ENCODE data around the gene ETS1. TPM values are rescaled to one million over a fixed set of nuclear protein-coding genes. Genes with fewer than 3 reads are reported as not detected.

The ETS1 gene
- polyA plus RNA-seq, 2 of the 4 experiments (the other 2 are of a cell fraction): 14.5 to 18.8 TPM

DNA sequence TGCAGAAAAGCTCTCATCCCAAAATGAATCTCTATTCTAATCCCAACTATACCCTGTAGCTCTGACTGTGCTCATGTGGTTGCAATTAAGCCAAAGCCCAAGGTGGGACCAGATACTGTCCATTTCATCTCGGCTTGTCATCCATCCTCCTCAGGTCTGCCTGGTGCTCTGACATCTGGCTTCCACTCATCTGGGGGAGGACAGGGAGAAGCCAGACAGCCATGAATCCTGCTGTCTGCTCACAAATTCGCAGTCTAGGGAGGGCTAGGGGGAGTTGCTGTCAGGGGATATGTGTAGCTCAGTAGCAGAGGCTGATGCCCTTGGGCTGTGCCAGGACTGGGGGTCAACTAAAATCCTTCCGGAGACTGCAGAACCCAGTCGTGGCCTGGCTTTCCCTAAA, 167.1 kb downstream of the ETS1 start:
- ChIA-PET POLR2A (no interaction called here), CTCF (no interaction called here)
- ATAC-seq (no peak), FAIRE-seq (no peak), DNase-seq (ENCODE audit: low read depth in 1 of 2, low spot score in 1 of 2) (no peak)
- TF ChIP-seq POLR2A (IDR thresholded peaks at IDR 0.05; ENCODE audit: low read length): no peak
- H3K4me3 ChIP-seq: no peak overlapping the region
- H3K4me2 ChIP-seq: no peak overlapping the region
- 62% methylated on average over 4 of the region's 4 CpGs for WGBS (ENCODE audit: missing lambda C conversion rate)
- H3K9me3 ChIP-seq: no peaks in the 10 kb centered on the region
- no peak overlapping the region for H3K27ac ChIP-seq
- H3K4me1 ChIP-seq: no peaks in the 10 kb centered on the region

DNA sequence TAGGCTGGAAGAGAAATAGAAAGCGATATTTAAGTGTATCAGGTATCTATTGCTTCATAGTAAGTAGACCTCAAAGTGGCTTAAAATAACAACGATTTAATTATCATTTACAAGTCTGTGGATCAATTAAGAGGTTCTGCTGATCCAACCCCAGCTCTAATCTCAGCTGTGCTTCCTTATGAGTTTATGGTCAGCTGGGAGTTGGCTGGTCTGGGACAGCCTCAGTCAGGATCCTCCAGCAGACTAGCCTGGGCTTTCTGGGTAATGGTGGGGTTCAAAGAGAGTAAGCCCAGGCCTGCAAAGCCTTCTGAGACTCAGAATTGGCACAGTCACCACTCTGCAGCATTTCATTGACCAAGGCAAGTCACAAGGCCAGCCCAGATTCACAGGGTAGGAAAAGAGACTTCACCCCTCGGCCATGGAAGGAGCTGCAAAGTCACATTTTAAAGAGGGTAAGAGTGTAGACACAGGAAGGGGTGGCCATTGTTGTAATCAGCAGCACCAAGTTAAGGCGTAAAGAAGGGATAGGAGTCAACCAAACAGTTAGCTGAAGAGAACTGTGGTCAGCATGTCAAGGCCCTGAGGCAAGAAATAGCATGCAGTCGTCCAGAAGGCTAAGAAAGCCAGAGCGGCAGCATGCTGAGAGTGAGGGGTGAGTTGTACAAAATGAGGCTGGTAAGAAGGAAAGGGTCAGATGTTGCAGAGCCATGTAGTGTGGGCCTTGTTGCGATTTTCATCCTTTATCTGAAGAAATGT, 168.2 kb downstream of the ETS1 start:
- FAIRE-seq: no peak
- POLR2A ChIA-PET: no interaction called here
- 67% methylated on average over 7 of the region's 7 CpGs for whole genome bisulfite sequencing (ENCODE audit: missing lambda C conversion rate)

DNA sequence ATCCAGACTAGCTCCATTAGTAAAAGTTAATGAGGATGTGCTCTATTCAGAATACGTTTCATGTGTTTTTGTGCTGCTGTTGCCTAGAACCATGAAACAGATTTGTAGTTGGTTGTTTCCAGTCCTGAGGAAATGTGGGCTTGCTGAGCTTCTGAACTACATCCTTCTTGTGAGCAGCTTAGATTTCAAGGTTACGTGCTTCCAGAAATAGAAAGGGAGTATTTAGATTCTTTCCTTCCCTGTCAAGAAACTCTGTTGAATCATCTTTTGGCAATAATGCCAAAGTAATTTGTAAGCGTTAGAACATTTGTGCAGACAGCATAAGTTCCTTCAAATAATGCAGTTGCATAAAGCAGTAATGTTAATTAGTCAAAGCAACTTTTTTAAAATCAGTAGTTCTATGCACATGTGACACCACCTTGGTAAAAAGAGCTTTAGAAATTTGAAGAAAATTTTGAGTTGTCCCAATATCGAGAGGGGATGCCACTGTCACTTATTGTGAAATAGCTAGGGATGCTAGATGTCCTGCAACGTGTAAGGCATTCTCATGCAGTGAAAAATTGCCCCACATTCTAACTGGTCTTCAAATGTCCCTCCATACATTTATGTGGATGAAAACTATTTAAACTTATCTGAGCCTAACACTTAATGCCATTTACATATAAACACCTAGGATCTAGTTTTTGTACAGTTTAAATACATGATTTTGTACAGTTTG, 169.6 kb downstream of the ETS1 start:
- Histone ChIP-seq H3K4me2 (no peak overlapping the region), H3K27ac (no peak overlapping the region), H3K4me3 (no peak overlapping the region), H3K9me3 (no peaks in the 10 kb centered on the region), H3K4me1 (peaks cover 12% of the 10 kb centered on the region)
- FAIRE-seq (no peak), DNase-seq (ENCODE audit: low read depth in 1 of 2, low spot score in 1 of 2) (no peak), ATAC-seq (no peak)
- POLR2A ChIA-PET: no interaction called here
- CTCF ChIA-PET: interaction anchor here (0.7 to 2.0 kb wide), 4 partner anchors 9 to 116 kb away, joined by 3 to 6 read pairs (median 4); no protein-coding TSS in a partner anchor
- 61% methylated on average over 5 of the region's 5 CpGs for WGBS (ENCODE audit: missing lambda C conversion rate)
- TF ChIP-seq RFX5 (IDR thresholded peaks at IDR 0.05) (no peak), KDM1A (IDR thresholded peaks at IDR 0.05; ENCODE audit: low read depth) (no peak), POLR2A (IDR thresholded peaks at IDR 0.05; ENCODE audit: low read length) (no peak), RNF2 (IDR thresholded peaks at IDR 0.05; ENCODE audit: borderline replicate concordance, low read depth) (no peak), SMC3 (IDR thresholded peaks at IDR 0.05) (no peak), EP300 (IDR thresholded peaks at IDR 0.05) (no peak), FOSL2 (IDR thresholded peaks at IDR 0.05) (no peak), FOSL2 (CRISPR knock-in tag; IDR thresholded peaks at IDR 0.05) (no peak), RAD21 (conservative IDR thresholded peaks at IDR 0.05 in 1 of 2, IDR thresholded peaks at IDR 0.05 in 1 of 2) (no peak), CHD2 (IDR thresholded peaks at IDR 0.05; ENCODE audit: low read length, partially characterized antibody) (no peak), ESRRA (IDR thresholded peaks at IDR 0.05; ENCODE audit: borderline replicate concordance, low read length) (no peak)
- TF ChIP-seq, protein P1, sequence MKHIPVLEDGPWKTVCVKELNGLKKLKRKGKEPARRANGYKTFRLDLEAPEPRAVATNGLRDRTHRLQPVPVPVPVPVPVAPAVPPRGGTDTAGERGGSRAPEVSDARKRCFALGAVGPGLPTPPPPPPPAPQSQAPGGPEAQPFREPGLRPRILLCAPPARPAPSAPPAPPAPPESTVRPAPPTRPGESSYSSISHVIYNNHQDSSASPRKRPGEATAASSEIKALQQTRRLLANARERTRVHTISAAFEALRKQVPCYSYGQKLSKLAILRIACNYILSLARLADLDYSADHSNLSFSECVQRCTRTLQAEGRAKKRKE (CRISPR knock-in tag; IDR thresholded peaks at IDR 0.05; ENCODE audit: low read depth): no peak
- TF ChIP-seq, protein P2, sequence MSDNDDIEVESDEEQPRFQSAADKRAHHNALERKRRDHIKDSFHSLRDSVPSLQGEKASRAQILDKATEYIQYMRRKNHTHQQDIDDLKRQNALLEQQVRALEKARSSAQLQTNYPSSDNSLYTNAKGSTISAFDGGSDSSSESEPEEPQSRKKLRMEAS (IDR thresholded peaks at IDR 0.05): no peak
- TF ChIP-seq, protein P3, sequence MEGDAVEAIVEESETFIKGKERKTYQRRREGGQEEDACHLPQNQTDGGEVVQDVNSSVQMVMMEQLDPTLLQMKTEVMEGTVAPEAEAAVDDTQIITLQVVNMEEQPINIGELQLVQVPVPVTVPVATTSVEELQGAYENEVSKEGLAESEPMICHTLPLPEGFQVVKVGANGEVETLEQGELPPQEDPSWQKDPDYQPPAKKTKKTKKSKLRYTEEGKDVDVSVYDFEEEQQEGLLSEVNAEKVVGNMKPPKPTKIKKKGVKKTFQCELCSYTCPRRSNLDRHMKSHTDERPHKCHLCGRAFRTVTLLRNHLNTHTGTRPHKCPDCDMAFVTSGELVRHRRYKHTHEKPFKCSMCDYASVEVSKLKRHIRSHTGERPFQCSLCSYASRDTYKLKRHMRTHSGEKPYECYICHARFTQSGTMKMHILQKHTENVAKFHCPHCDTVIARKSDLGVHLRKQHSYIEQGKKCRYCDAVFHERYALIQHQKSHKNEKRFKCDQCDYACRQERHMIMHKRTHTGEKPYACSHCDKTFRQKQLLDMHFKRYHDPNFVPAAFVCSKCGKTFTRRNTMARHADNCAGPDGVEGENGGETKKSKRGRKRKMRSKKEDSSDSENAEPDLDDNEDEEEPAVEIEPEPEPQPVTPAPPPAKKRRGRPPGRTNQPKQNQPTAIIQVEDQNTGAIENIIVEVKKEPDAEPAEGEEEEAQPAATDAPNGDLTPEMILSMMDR (IDR thresholded peaks at IDR 0.05): no peak

More for the DNA sequence above, 168.2 kb downstream of the ETS1 start:
- no peaks in the 10 kb centered on the region for H3K9me3 ChIP-seq
- TF ChIP-seq ZC3H11A (IDR thresholded peaks at IDR 0.05) (no peak), RARB (CRISPR knock-in tag; IDR thresholded peaks at IDR 0.05) (no peak), JUNB (IDR thresholded peaks at IDR 0.05) (no peak), SMC3 (IDR thresholded peaks at IDR 0.05) (no peak), EHF (CRISPR knock-in tag; IDR thresholded peaks at IDR 0.05) (no peak), POLR2AphosphoS2 (conservative IDR thresholded peaks at IDR 0.05; ENCODE audit: low read length) (no peak), EHMT2 (IDR thresholded peaks at IDR 0.05; ENCODE audit: low read depth) (no peak), CHD2 (IDR thresholded peaks at IDR 0.05; ENCODE audit: low read length, partially characterized antibody) (no peak), GATA3 (IDR thresholded peaks at IDR 0.05; ENCODE audit: borderline replicate concordance) (no peak), MAFK (IDR thresholded peaks at IDR 0.05; ENCODE audit: partially characterized antibody) (no peak), ESRRA (IDR thresholded peaks at IDR 0.05; ENCODE audit: borderline replicate concordance, low read length) (no peak), HOXB5 (CRISPR knock-in tag; IDR thresholded peaks at IDR 0.05) (no peak)
- TF ChIP-seq, protein P4, sequence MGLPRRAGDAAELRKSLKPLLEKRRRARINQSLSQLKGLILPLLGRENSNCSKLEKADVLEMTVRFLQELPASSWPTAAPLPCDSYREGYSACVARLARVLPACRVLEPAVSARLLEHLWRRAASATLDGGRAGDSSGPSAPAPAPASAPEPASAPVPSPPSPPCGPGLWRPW (IDR thresholded peaks at IDR 0.05): no peak
- TF ChIP-seq, protein P5, sequence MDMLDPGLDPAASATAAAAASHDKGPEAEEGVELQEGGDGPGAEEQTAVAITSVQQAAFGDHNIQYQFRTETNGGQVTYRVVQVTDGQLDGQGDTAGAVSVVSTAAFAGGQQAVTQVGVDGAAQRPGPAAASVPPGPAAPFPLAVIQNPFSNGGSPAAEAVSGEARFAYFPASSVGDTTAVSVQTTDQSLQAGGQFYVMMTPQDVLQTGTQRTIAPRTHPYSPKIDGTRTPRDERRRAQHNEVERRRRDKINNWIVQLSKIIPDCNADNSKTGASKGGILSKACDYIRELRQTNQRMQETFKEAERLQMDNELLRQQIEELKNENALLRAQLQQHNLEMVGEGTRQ (IDR thresholded peaks at IDR 0.05): no peak
- TF ChIP-seq, protein P6, sequence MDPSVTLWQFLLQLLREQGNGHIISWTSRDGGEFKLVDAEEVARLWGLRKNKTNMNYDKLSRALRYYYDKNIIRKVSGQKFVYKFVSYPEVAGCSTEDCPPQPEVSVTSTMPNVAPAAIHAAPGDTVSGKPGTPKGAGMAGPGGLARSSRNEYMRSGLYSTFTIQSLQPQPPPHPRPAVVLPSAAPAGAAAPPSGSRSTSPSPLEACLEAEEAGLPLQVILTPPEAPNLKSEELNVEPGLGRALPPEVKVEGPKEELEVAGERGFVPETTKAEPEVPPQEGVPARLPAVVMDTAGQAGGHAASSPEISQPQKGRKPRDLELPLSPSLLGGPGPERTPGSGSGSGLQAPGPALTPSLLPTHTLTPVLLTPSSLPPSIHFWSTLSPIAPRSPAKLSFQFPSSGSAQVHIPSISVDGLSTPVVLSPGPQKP (IDR thresholded peaks at IDR 0.05; ENCODE audit: low read depth, low read length): no peak
- TF ChIP-seq, protein P7, sequence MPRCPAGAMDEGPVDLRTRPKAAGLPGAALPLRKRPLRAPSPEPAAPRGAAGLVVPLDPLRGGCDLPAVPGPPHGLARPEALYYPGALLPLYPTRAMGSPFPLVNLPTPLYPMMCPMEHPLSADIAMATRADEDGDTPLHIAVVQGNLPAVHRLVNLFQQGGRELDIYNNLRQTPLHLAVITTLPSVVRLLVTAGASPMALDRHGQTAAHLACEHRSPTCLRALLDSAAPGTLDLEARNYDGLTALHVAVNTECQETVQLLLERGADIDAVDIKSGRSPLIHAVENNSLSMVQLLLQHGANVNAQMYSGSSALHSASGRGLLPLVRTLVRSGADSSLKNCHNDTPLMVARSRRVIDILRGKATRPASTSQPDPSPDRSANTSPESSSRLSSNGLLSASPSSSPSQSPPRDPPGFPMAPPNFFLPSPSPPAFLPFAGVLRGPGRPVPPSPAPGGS (IDR thresholded peaks at IDR 0.05): no peak
- TF ChIP-seq, protein P8, sequence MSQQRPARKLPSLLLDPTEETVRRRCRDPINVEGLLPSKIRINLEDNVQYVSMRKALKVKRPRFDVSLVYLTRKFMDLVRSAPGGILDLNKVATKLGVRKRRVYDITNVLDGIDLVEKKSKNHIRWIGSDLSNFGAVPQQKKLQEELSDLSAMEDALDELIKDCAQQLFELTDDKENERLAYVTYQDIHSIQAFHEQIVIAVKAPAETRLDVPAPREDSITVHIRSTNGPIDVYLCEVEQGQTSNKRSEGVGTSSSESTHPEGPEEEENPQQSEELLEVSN (IDR thresholded peaks at IDR 0.05; ENCODE audit: borderline replicate concordance, low read depth): no peak
- H3K4me1 ChIP-seq: no peaks in the 10 kb centered on the region
- ATAC-seq (no peak), DNase-seq (ENCODE audit: low read depth in 1 of 2, low spot score in 1 of 2) (no peak)
- CTCF ChIA-PET: interaction anchor here (2.0 kb wide), 1 partner anchor 10 kb away, joined by 6 read pairs; no protein-coding TSS in a partner anchor
- no peak overlapping the region for H3K4me3 ChIP-seq
- no peak overlapping the region for H3K4me2 ChIP-seq
- no peak overlapping the region for H3K27ac ChIP-seq

Measured in A549 (cell line).